HuH-7 (cell line): ENCODE data around the gene MEGF9.

Experiments used
- DNase-seq: peaks from one replicate; pipeline ENCODE4 v3.0.0; 2011; ENCODE audit warnings: low spot score

The MEGF9 gene

DNA sequence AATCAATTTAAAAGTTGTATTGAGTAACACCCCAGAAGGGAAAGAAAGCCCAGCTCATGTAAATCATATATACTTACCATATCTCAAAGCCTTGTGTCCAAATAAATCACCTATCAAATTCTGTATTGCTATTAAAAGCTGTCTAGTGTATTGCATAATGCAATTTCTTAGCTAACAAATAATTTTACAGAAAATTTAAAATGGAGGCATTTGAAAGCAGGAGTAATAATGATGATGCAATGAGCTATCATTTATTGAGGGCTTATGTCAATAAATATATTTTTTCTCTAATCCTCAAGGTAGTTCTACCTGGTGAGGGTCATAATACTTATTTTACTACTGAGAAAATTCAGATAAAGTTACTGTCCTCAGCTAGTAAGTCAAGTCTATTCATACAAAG, 91.5 kb downstream of the MEGF9 start:
- no peak for DNase-seq

DNA sequence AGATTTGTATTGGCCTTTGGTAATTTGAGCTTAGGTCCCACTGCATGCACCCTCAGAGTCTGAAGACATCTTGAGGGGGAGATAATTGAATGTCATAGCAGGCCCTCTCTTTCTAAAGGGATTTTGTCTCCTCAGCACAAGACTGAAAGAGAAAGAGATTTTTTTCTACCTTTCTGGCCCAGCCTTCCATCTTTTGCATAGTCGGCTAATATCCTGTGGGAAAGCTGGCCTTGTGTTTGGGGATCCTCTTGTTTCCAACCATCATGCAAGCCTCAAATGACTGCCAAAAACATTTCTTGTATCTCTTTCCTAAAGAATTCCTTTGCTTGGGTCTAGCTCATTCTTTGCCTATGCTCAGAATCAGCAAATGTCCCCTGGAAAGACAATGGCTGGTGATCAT, 92.3 kb downstream of the MEGF9 start:
- no peak for DNase-seq

DNA sequence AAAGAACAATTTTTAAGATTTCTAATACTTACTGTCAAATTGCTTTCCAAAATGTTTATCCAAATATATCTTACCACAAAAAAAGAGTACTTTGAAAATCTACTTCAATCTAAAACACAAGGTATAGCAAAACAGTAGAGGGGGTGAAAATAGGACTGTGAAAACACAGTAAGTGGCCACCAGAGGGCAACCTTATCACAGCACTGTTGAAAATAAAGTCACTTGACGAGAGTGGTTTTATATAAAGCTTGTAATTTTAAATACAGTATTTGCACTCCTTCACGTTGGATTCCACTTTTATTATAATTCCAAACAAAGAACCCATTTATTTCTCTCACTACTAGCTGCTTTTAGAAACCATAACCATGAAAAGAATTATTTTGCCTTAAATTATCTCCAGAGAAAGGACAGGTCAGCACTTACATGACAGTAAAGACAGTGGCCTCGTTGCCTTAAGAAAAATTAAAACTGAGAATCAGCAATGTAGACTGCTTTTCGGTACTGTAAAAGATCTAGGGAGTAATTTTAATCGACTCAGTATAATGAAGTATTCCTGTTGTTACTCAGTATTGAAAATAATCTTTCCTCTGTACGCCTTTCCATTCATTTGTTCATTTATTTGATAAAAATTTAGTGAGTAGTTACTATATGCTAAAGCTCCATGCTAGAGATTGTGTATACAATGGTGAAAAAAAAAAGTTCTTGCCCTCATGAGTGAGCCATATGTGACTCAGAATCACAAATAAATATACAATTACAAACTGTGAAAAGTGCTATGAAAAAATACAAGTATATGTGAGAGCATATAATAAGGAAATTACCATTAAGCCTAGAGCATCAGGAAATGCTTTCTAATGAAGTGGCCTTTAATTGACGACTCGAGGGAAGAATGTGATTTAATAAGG, 94.3 kb downstream of the MEGF9 start:
- peak; percentile 39 for DNase-seq

DNA sequence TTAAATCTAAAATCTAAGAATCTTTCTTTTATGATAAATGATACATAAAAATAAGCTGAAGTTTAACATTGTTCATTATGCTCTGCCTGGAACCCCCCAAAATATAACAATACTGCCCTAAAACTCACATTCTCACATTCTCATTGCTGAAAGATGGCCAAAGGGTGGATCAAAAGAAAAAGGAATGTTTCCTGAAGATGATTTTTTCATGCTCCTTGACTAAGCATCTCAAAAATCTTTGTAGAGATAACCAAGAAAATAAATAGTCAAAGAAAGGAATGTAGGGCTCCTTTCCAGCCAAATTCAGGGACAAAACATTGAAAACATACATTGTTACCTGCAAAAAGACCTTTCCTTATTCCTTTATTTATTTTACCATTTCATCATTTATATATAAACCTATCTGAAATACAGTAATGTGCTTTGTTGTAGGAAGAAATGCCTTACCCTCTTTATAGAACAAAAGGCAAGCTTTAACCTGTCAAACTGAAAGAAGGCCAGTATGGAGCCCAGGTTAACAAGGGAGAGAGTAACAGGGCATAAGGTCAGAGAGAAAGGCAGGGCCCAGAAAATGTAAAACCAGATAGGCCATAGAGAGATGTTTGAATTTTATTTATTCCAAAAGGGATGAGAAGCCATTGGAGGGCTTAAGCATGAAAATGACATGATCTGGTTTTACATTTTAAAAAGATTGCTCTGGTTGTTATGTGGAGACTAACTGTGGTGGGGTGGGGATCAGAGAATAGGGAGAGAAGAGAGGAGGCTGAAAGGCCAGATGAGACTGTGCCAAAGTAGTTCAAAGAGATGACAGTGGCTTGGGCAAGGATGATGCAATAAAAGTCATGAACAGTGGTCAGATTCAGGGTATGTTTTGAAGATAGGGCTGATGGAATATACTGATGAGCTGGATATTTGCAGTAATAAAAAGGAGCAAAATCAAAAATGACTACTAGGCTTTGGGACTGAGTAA, 97.0 kb downstream of the MEGF9 start:
- no peak for DNase-seq

DNA sequence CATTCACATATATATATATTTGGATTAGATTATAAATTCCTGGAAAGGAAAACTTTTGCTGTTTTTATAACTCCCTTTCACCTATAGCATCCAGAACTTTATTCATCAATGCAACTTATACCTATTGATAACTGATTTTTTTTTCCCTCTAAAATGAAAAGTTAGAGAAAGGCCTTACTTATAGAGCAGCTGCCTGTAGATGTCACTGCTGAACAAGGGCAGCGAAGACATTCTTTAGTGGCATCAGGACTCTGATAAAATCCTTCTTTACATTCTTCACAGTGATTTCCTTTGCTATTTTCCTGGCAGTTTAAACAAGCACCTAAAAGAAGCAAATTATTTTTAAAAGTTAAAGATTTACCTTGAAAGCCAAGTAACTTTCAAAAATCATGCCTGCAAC, 102.1 kb downstream of the MEGF9 start:
- no peak for DNase-seq

DNA sequence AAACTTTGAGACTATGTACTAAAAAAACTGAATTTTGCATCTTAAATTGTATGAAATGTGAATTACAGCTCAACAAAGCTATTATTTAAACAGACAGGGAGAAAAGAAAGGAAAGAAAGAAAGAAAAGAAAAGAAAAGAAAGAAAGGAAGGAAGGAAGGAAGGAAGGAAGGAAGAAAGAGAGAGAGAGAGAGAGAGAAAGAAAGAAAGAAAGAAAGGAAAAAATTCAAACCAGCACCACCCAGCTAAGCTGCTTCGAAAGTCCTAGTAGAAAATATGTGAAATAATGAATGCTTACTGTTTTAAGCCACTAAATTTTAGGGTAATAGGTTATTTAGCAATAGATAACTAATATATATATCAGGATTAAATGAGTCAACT, 102.6 kb downstream of the MEGF9 start:
- DNase-seq, result no peak

DNA sequence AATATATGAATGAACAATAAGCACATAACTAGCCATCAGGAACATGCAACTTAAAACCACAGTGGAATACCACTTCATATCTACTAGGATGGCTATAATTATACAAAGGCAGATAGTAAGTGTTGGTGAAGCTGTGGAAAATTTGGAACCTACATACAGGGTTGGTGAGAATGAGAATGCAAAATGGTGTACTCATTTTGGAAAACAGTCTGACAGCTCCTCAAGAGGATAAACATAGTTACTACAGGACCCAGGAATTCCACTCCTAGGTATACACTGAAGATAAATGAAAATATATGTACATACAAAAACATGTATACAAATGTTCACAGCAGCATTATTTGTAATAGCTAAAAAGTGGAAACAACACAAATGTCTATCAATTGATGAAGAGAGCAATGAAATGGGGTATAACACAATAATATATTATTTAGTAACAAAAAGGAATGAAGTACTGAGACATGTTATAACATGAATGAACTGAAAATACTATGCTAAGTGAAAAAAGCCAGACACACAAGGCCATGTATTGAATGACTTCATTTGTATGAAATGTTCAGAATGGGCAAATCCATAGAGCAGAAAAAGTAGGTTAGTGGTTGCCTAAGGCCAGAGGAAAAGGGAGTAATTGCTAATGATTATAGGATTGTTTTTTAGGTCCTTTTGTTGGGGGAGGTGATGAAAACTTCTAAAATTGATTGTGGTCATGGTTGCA, 103.1 kb downstream of the MEGF9 start:
- DNase-seq, result no peak

DNA sequence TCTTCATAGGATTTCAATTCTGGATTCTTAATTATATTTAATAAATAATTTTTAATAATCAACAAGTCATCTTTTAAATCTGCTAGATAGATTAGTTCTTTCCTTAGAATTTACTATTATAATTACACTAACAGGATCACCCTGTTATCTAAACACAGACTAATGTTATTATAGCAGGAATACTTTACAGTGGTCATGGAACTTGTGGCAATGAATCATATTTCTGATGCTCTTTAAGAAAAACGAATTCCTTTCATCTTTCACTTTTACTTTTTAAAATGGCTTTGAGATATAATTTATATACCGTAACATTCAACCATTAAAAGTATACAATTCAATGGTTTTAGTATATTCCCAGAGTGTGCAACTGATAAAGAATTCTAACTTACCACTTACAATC, 104.6 kb downstream of the MEGF9 start:
- DNase-seq, result no peak

DNA sequence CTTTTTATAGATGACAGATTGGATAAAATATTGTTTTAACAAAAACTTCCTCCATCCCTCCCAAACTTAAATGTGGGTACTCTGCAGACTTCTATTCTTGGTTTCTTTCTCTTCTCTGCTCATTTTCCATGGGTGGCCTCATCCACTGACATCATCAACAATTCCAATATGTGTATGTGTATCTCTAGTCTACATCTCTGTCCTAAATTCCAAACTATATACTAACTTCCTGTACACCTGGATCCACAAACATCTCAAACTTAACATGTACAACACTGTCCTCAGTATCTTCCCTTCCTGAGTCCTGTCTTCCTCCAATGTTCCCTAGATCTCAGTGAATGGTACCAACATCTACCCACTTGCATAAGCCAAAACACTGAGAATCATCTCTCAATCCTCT, 105.8 kb downstream of the MEGF9 start:
- DNase-seq, result no peak

DNA sequence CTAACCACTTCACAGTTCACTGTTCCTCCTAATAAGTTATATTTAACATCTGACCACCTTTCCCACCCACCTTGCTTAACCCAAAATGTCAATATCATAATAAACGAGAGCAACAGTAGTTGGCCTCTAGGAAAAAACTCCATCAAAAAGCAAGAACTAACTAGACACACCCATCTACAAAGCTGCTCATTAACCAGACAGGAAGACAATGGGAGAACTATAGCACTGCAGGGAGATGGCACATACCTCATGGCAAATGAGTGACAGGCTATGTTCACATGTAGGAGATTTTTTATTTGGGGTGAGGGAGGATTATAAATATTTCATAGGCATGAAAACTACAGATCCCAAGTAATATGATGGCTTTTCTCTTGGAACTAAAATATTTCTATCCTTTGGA, 110.7 kb downstream of the MEGF9 start:
- no peak for DNase-seq

DNA sequence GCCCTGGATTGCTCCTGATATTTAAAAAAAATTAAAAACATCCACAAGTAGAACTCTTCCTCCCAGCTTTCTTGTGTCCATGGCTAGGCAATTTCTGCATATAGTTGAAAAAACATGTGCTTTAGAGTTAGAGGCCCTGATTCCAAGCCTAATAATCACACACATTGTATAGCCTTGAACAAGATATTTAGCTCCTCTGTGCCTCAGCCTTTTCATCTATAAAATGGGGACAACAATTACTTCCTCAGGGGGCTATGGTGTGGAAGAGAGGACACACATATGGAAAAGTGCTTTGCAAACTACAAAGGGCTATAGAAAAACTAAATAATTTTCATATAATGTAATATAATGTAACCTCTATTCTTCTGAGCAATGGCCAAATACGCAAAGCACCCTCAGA, 111.3 kb downstream of the MEGF9 start:
- DNase-seq, result no peak

DNA sequence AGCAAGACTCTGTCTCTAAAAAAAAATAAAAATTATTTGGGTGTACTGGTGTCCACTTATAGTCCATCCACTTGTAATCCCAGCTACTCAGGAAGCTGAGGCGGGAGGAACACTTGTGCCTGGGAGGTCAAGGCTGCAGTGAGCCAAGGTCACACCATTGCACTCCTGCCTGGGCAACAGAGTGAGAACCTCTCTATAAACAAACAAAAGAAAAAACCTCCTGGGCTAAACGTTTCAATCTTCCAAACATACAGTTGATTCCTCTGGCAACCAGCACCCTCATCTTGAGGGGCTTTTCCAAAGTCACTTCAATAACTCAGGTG, 120.4 kb downstream of the MEGF9 start:
- no peak for DNase-seq

DNA sequence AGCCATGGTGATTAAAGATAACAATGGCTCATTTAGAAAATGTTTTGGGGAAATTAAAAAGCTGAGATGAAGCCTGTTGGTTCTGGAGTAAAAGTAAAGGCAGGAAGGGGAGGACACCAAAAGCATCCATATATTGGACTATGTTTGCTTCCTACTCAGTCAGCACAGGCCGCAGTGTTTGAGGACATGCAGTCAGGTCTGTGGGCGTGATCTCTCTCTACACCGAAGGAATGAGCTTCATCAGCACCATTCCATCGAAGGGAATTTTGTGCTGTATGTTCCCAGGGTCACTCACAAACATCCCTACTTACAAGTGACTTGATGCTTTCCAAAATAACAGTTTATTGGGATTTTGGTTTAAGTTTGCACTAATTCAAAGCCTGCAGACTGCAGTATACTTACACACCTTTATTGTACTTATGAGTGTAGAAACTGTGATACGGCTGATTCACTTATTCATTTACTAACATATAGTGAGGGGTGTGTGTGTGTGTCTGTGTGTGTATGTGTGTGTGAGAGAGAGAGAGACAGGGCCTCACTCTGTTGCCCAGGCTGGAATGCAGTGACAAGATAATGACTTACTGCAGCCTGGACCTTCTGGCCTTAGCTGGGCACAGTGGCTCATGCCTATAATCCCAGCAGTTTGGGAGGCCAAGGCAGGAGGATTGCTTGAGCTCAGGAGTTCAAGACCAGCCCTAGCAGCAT, 120.9 kb downstream of the MEGF9 start:
- DNase-seq, result no peak

DNA sequence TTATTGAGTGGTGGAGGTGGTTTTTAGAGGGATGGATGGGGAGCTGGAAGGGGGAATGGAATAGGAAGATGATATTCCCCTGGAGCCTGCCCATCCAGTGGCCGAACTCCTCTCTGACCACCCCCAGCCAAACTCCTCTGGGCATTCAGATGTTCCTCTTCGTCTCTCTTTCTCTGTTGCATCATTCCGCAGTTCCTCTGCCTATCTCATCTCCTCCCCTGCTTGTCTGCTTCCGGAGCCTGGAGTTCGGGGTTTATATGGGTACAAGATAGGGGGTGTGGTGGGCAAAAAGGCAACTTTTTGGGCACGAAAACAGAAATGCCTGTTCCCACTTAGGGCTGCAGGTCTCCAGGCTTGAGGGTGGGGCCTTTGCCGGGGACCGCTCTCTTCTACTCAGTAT, 122.1 kb downstream of the MEGF9 start:
- DNase-seq, result no peak

DNA sequence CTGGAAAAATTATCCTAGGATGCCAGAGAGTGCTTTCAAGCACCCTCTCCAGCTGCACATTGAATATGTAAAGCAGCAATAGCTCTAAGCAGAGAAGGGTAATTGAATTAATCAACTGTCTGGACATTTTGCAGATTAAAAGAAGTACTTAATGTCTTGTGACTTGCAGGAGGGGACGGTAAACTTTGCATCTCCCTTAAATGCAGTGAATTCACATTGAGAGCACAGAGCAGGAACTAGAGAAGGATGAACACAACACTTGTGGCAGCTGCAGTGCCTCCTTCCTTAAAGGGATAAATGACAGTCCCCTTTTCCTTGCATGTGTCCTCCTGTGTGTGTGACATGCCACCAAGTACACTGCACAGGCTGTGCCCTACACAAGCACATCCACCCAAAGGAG, 126.9 kb downstream of the MEGF9 start:
- no peak for DNase-seq

DNA sequence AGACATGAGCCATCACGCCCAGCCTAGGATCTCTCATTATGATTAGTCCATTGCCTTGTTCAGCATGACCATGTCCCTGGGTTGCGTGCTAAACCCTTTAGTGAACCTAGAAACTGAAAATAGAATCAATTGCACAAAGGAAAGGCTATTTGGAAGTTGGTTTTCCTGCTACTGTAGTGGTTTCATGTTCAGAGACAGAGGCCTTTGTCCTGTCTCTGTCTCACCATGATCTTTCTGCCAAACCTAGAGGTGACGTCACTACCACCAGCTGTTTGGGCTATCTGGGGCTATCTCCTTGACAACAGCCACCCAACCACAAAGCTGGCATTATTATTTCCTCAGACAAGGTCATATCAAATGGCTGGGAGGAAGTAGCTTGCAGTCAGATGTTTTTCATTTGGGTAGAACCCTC, 130.3 kb downstream of the MEGF9 start:
- peak; percentile 42 for DNase-seq

DNA sequence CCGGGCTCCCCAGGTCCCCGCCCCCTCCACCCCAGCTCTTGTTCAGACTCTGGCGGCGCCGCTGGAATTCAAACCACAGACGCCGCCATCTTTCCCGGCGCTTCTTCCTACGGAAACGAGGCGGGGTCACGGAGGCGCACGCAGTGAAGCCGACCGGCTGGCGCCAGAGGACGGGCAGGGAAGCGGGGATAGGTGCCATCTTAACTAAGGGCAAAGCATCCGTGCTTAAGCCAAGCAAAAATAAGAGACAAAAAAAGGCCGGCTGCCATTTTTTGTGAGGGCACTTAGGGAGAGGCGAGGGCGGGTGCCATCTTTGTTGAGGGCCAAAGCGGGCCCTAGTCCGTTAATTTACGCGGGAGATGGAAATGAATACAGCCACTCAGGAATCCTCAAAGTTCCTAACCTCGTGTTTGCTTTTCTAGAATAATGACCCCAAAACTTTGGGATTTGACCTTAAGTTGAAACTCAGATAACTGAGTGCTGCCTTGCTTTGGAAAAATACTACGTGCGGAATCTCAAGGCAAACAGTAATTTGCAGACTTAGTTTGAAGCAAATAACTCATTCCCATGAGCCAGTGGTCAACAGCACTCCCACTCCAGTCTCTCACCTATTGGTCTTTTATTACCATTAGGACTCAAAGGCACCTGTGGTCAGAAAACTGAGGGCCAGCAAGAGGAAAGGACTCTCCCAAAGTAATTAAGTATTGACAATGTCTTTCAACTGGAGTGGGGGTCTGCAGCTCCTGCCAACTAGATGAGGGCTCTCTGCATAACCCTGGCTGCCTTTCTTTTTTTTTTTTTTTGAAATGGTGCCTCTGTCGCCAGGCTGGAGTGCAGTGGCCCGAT, 134.0 kb downstream of the MEGF9 start, which contains the start of gene CDK5RAP2:
Gene CDK5RAP2, minus strand, starts transcription at position 117 of the 846 bp plus-strand sequence. CDS start 189 bp downstream, outside the sequence.
- peak; percentile 81 for DNase-seq

DNA sequence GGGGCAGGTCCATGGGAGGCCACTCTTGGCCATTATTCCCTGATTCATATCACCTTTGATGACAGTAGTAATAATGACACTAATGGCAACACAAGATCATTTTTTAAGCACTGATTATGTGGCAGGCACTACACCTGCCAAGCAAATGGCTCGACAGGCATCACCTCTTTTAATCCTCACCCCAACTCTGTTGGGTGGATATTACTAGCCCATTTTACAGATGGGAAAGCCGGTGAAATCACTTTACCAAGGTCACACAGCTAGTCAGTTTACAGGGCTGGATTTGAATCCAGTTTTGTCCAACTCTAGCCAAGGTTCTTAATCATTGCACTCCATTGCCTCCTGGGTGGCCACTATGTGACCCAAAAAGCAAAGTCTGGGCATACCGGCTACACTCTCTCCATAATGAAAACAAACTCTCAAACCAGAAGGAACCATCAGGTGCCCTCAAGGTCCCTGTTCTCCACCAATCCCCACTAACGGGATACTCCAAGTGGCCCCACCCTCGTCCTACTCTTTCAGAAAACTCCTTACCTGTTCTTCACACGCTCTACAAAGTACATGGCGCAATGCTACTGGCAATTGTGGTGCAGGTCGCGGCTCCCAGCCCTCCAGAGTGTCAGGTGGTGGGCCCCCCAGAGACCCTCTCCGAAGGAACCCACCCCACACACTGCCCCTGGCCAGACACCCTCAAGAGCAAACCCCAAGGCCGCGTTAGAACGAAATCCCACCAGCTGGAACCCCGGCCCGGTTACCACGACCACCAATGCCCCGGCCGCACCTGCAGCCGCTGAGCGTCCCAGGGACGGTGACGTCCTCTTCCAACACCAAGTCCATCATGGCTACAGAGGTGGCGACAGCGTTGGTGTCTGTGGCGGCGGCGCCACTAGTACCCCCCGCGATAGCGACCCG, 134.9 kb downstream of the MEGF9 start:
- peak; percentile 28 for DNase-seq

DNA sequence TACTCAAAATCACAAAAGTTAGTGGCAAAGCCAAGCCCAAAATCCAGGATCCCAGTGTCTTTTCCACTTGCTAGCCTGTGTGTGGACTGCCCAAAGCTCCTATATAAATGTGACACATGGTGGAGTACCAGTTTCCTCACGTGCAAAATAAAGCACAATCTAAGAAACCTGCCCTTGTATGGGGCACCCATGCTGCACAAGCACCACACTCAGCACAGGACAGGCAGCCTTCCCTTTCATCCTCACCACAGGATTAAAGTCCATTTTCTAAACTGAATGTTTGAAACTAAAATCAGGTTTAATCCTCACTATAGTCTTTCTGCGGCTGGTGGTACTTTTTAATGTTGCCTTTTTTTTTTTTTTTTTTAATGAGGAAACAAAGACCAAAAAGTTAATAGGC, 139.8 kb downstream of the MEGF9 start:
- no peak for DNase-seq

DNA sequence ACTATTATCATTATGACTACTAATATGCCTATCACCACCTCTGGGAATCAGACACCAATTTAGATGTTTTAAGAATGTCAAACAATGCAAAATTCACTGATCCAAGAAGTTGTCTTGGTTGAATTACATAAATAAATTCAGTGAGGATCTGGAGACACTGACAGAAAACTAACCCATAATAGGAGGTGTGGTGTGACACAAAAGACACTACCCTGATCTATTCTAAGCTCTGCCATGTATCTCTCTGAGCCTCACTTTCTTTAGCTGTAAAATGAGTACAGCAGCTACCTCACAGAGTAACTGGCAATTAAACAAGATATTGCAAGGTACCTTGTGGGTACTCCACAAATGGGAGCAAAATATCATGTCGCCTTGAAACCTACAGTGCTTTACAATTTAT, 141.8 kb downstream of the MEGF9 start:
- DNase-seq, result no peak
